NK-92 treated with Interleukin-12 subunit alpha and Interleukin-12 subunit beta, amount 100 ng/mL, for 24 hours (cell line): ENCODE measurements around the gene CD52.

Experiments used
- DNase-seq: peaks from one replicate; lab custom pipeline; 2025; lab: John Stamatoyannopoulos, UW

CD52 gene

GRCh38 chr1:26335774-26336476, 18.2 kb downstream of the CD52 start:
- no peak for DNase-seq

GRCh38 chr1:26336477-26337205, 18.9 kb downstream of the CD52 start:
- no peak for DNase-seq

DNA sequence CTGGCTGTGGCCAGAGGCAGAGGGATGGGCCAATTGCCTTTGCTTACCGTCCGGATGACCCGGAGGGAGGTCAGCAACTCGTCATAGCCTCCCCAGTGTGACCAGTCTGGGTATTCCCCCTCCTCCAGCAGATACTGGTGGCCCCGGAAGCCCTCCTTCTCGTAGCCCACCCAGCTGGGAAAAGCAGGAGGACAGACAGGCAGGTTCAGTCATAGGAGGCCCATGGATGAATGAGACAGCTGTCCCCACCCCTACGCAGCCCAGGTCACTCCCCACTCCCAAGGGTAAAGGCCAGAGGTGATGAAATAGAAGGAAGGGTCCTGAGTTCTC, 19.4 kb downstream of the CD52 start:
- no peak for DNase-seq

GRCh38 chr1:26337625-26338024, 19.9 kb downstream of the CD52 start:
- DNase-seq = no peak

DNA sequence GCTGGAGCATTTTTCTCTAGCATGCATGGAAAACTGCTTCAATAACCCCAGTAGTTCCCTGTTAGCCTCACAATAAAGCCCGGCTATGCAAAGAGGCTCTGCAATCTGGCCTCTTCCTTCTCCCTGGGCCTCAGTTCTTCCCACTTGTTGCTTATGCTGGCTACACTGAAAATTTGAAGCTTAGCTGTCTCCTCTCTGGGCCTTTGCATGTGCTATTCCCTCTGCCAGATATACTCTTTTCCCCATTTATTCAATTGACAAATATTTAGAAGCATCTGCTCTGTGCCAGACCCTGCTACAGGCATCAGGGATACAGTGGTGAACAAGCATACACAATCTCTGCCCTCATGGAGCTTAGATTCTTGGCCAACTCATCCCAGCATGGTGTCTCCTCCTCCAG, 20.9 kb downstream of the CD52 start:
- no peak for DNase-seq

- DNase-seq = no peak
Measured at GRCh38 chr1:26340047-26340481, 22.3 kb downstream of the CD52 start.

- DNase-seq = no peak
Measured at GRCh38 chr1:26344147-26344920, 26.6 kb downstream of the CD52 start.

GRCh38 chr1:26345718-26346117, 28.0 kb downstream of the CD52 start:
- DNase-seq = no peak

DNA sequence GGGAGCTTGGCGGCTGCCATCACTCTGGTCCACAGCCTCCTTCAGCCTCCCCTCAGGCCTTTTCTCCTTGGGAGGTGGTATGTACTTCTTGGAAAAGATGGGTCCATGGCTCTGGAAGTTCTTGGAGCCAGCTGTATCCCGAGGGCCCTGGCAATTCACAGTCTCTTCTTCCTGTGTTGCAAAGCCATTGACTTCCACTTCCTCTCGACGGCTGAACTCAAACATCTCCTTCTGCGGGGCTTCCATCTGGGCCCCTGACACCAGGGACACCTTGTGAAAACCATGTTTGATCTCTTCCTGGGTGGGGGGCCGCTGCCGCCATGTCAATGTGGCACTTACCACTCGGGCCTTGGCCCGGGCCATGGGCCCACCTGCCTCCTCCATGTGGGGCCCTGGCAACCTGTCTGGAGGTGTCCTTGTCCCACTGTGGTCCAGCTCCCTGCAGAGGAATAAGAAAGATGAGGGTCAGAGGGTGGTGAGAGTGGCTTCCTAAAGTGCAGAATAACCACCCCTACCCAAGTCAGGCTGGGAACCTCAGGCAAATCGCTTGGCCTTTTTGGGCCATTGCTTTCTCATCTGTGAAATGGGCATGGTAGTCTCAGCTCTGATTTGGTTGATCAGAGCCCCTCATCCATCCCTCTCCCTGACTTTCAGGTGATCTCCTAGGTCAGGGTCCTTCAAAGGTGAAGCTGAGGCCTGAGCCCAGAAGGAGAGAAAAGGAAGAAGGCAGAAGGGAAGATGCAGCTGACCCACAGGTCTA, 28.7 kb downstream of the CD52 start:
- no peak for DNase-seq

DNA sequence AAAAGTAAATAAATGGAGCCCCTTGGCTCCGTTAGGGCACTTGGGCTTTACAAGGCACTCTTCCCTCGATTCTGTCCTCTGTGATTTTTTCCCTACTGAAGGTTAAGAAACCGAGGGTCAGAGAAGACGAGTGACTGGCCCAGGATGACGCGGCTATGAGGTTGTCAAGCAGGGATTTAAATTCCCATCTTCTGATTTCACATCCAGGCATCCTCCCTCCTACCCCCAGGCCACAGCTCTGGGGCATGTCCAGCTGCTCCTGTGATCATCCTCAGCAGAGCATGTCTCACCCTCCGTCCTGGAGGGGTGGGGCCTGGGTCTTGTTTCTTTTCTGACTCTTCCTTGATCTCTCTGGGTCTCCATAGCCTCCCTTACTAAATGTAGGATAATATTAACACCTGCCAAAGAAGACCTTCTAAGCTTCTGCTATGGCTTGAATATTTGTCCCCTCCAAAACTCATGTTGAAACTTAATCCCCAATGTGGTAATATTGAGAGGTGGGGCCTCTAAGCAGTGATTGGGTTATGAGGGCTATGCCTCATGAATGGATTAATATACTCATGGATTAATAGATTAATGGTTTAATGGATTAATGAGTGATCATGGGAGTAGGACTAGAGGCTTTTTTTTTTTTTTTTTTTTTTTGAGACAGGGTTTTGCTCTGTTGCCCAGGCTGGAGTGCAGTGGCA, 31.6 kb downstream of the CD52 start:
- DNase-seq = no peak

DNA sequence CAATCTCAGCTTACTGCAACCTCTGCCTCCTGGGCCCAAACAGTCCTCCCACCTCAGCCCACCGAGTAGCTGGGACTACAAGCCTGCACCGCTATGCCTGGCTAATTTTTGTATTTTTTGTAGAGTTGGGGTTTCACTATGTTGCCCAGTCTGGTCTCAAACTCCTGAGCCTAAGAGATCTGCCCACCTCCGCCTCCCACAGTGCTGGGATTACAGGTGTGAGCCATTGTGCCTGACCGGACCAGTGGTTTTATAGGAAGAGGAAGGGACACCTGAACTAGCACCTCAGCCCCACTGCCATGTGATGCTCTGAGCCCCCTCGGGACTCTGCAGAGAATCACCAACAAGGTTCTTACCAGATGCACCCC, 32.1 kb downstream of the CD52 start:
- no peak for DNase-seq

GRCh38 chr1:26350343-26350700, 32.6 kb downstream of the CD52 start:
- no peak for DNase-seq

DNA sequence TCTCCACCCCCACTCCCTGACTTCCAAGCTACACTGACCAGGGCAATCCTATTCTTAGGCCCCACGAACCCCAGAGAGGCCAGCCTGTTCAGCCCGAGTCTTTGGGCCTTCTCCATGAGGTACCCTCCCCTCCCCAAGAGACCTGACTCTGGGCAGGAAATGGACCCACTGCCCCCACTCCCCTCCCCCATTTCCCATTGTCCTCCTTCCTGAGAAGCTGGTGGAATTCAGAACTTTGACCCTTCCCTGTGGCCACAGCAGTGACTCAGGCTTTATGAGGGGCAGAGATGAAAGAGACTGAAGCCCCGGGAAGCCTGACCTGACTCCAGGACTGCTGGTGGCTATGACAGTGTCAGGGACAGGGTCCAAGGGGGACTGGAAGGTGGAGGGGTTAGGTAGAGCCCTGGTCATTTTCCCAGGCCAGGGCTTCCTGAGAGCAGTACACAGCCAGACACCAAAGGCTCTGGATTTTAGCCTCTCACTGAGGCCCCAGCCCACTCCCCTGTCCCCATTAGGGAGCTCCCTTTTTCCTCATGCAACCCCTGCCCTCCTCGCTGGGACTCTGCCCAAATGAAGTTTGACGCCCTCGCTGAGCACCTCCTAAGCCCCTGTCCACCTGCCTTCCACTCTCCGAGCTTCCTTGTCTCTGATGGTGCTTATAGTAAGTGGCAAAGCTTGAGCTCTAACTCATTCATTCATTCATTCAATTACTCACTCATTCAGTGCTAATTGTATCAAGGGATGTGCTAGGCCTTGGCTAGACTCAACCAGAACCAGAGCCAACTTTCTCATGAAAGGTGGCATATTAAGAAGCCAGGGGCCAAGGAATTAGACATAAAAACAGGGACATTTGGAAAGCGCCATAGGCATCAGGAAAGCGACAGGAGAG, 33.2 kb downstream of the CD52 start:
- DNase-seq = no peak

DNA sequence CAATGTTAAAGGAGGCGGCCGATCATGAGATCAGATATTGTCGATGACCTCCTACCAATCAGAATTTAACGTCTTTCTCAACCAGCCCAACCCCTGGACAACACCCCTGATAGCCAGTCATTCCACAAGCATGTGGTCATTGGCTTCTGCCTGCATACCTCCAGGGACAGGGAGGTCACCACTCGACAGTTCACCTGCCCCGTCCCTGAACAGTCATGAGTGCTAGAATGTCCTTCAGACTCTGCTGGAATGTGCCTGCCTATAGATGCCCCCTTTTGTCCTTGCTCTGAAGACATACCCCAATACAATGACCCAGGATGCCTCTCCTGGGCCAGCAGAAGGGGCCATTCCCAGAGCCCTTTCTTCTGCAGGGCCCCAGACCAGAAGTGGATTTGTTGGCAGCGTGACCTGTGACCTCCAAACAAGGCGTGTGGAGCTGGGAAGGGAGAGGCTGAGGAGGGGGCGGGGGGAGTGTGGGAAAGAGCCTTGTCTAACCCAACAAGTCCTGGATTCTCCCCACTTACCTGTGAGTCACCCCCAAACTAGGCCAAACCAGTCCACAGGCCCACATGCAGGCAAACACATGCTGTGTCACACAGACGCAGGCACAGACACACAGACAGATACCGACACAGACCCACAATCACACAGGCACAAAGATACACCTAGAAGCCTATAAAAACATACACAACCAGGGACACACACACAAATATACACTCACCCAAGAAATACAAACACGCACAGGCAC, 34.0 kb downstream of the CD52 start:
- no peak for DNase-seq

DNA sequence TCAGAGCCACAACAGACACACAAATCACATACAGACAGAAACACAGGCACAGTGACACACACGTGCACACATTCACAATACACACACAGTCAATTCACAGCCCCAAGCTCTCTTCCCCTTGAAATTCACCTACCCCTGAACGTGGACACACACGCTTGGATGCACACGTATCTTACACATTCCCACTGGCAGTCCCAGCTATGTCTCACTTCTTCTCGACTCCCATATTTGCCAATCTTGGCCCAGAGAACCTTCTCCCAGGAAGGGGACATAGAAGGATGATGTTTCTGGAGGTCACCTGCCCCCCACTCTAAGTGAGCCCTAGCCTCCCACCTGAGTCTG, 34.6 kb downstream of the CD52 start:
- DNase-seq = no peak

DNA sequence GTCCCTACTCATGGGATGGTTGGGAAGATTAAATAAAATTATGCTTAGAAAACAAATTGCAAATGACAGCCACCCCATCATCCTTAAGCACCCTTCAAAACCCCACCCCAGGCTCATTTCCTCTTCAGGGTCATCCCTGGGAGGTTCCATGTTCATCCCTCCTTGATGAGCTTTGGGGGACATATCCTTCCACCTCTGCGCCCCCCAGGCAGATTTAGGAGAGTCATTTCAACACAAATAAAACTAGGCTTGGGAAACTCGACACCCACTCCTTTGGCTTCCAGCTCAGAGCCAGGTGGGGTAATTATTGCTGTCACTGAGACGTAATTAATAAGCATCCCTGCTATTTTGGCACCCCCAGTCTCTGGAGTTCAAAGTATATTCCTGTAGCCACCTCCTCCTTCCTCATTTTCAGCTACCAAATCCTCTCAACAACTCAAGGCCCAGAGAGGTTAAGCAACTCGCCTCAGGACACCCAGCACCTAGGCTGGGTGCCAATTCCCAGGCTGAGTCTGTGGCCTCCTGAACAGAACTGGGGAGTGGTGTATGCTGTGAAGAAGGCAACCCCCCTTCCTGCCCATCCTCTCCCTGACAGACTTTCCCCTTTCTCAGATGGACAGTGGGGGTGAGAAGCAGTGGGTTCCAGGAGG, 35.6 kb downstream of the CD52 start:
- DNase-seq = no peak

DNA sequence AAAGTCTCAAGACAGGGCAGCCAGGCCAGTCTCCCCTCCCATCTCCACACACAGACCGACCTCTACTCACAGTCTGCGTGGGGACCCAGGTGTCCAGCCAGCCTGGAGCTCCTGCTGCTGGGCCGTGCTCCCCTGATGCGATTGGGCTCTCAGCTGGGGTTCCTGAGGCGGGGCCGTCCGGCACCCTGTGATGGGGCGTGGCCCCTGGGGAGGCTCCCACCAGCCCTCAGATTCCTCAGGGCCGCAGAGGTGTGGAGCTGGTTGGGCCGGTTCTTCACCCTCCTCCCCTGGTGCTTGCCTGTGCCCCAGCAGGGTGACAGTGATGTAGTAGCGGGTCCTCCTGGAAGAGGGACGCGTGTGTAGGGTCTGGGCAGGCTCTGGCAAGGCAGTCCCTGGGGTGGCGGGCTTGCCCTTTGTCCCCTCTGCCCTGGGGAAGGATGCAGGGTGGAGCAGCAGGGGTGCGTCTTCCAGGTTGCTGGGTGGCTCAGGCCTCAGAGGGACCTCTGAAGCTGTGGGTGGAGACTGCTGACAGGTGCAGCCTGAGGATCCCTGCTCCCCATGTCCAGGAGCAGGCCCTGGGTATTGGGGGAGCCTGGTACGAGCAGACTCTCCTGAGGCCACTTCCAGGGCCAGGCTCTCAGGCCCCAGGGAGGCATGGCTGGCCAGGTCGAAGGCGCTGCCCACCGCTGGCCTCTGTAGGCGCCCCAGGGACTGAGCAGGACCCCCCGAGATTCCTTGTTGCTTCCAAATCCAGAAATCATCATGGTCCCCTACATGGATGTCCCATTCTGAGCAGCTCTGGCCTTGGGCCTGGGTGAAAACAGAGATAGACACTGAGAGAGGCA, 36.4 kb downstream of the CD52 start, which contains the start of gene CRYBG2:
Gene CRYBG2 (minus strand): TSS at position 155 of the 845 bp plus-strand sequence. CDS start 7,473 bp downstream, outside the sequence.
- no peak for DNase-seq

DNA sequence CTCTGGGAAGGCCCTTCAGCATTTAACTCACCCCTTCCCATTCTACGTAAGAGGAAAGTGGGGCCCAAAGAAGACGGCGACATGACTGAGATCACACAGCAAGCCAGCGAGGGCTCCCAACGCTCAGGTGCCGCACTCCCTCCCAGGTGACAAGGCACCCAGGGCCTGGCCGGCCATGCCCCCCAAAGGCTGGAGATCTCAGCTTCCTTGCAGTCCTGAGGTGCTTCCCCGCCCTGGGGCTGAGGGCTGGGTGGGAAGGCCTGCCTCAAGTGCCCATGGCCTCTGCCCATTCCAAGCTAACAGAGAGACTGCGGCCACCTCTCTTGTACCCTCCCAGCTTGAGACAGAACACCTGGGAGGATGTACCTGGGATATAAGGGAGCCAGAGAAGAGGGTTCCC, 37.2 kb downstream of the CD52 start:
- no peak for DNase-seq

- DNase-seq = no peak
Measured at GRCh38 chr1:26356106-26356505, 38.3 kb downstream of the CD52 start.
